H4 (cell line): ENCODE data around the gene PKDREJ. TPM values are rescaled to one million over a fixed set of nuclear protein-coding genes. Genes with fewer than 3 reads are reported as not detected.

Source experiments
- total RNA-seq: library from RNA; depleted of rRNA; stranded (reverse); fragments of >200 nt; shearing (Covaris generic); gene quantifications from 2 replicates; pipeline ENCODE4 v1.2.3, GENCODE V29; 2014; rRNA removed

The PKDREJ gene
- total RNA-seq, 1 experiment from 2014 or later, result not detected

Other genes with a start within 250 kb of the PKDREJ start
- gene PPARA, start 112.8 kb downstream of the PKDREJ start, total RNA-seq, result 4.2 and 4.6 TPM in 2 replicates
- gene CDPF1, start 13.1 kb downstream of the PKDREJ start, total RNA-seq, result 3.2 and 8.2 TPM in 2 replicates
- 21.5 and 26.9 TPM in 2 replicates for gene TTC38, start 4.7 kb upstream of the PKDREJ start, total RNA-seq
- gene GTSE1, start 33.5 kb upstream of the PKDREJ start, total RNA-seq, result 13.5 and 13.9 TPM in 2 replicates
- 37.0 and 39.5 TPM in 2 replicates for gene TRMU, start 72.4 kb upstream of the PKDREJ start, total RNA-seq